Astrocyte (in vitro differentiated cells and primary cell): ENCODE data around the gene FRMPD2. TPM values are rescaled to one million over a fixed set of nuclear protein-coding genes. Genes with fewer than 3 reads are reported as not detected.

Source experiments
- DNase-seq: peaks from one replicate; pipeline ENCODE4 v3.0.0-alpha.2; 2010; ENCODE audit warnings: low read depth
- FAIRE-seq: peaks from 2 replicates; lab custom pipeline; 2011; peaks lifted over from hg19 to GRCh38; lab: Jason Lieb, UNC
- H2AFZ ChIP-seq: 2 replicates; pipeline ENCODE4 v1.6.0; 2012; ENCODE audit warnings: low read depth, low read length, inconsistent platforms
- H3K27ac ChIP-seq: 2 replicates; pipeline ENCODE4 v1.5.1; 2011; ENCODE audit warnings: low read depth, low read length, inconsistent platforms
- H3K27me3 ChIP-seq: 2 replicates; pipeline ENCODE4 v1.6.0; 2011; ENCODE audit warnings: low read length, inconsistent platforms; ENCODE audit not compliant: insufficient read depth
- H3K36me3 ChIP-seq: 2 replicates; pipeline ENCODE4 v1.5.1; 2011; ENCODE audit warnings: low read length, inconsistent platforms; ENCODE audit not compliant: insufficient read depth
- H3K4me1 ChIP-seq: 2 replicates; pipeline ENCODE4 v1.5.1; 2011; ENCODE audit warnings: low read length, inconsistent platforms; ENCODE audit not compliant: insufficient read depth
- H3K4me2 ChIP-seq: 2 replicates; pipeline ENCODE4 v1.6.0; 2012; ENCODE audit warnings: low read length, inconsistent platforms
- H3K4me3 ChIP-seq: 2 replicates; pipeline ENCODE4 v1.5.1; 2011; ENCODE audit warnings: low read depth, mild to moderate bottlenecking, low read length, inconsistent platforms; ENCODE audit not compliant: insufficient read depth
- H3K79me2 ChIP-seq: 2 replicates; pipeline ENCODE4 v1.6.0; 2012; ENCODE audit warnings: mild to moderate bottlenecking, low read length, inconsistent platforms; ENCODE audit not compliant: insufficient read depth
- H3K9ac ChIP-seq: 2 replicates; pipeline ENCODE4 v1.6.0; 2012; ENCODE audit warnings: mild to moderate bottlenecking, low read length, inconsistent platforms
- H3K9me3 ChIP-seq: 2 replicates; pipeline ENCODE4 v1.5.1; 2012; ENCODE audit warnings: low read depth, mild to moderate bottlenecking, low read length, inconsistent platforms; ENCODE audit not compliant: insufficient read depth
- H4K20me1 ChIP-seq: 2 replicates; pipeline ENCODE4 v1.6.0; 2012; ENCODE audit warnings: low read length, inconsistent platforms; ENCODE audit not compliant: insufficient read depth
- H3K27ac Mint-ChIP-seq: one replicate; pipeline ENCODE4 v1.8.0; 2021; ENCODE audit warnings: mild to moderate bottlenecking, mixed read lengths; ENCODE audit not compliant: unreplicated experiment
- H3K27me3 Mint-ChIP-seq: one replicate; pipeline ENCODE4 v1.8.0; 2021; ENCODE audit warnings: low read depth, mixed read lengths; ENCODE audit not compliant: unreplicated experiment
- H3K36me3 Mint-ChIP-seq: one replicate; pipeline ENCODE4 v1.8.0; 2021; ENCODE audit warnings: low read depth, mixed read lengths; ENCODE audit not compliant: unreplicated experiment
- H3K4me1 Mint-ChIP-seq: one replicate; pipeline ENCODE4 v1.8.0; 2021; ENCODE audit warnings: low read depth, mixed read lengths; ENCODE audit not compliant: unreplicated experiment
- H3K4me3 Mint-ChIP-seq: one replicate; pipeline ENCODE4 v1.8.0; 2021; ENCODE audit warnings: mild to moderate bottlenecking, moderate library complexity, mixed read lengths; ENCODE audit not compliant: unreplicated experiment
- H3K9me3 Mint-ChIP-seq: one replicate; pipeline ENCODE4 v1.8.0; 2021; ENCODE audit warnings: mild to moderate bottlenecking, mixed read lengths; ENCODE audit not compliant: unreplicated experiment
- CTCF ChIP-seq: IDR thresholded peaks from 2 replicates; pipeline ENCODE4 v1.5.1; 2011; ENCODE audit warnings: low read depth, mild to moderate bottlenecking, inconsistent platforms, low read length, moderate library complexity; ENCODE audit not compliant: insufficient read depth
- EZH2 ChIP-seq: IDR thresholded peaks from 2 replicates; pipeline ENCODE4 v1.6.1; 2012; ENCODE audit warnings: mild to moderate bottlenecking, low read length, inconsistent platforms; ENCODE audit not compliant: insufficient read depth
- total RNA-seq: library from RNA; stranded (reverse); gene quantifications from 2 replicates; pipeline ENCODE4 v1.2.1, GENCODE V29; 2021

FRMPD2 gene
- total RNA-seq, 1 donor from 2014 or later = 0.39 TPM

- H4K20me1 ChIP-seq = no peaks in the 10 kb centered on the region
- TF ChIP-seq CTCF = no peak
- no peak for TF ChIP-seq EZH2
- DNase-seq (no peak), FAIRE-seq (no peak)
- Mint-ChIP-seq H3K27me3 (no peaks in the 10 kb centered on the region), H3K36me3 (no peaks in the 10 kb centered on the region), H3K4me1 (peaks cover 21% of the 10 kb centered on the region), H3K27ac (no peak overlapping the region), H3K9me3 (no peaks in the 10 kb centered on the region), H3K4me3 (no peak overlapping the region)
- H2AFZ ChIP-seq = no peak overlapping the region
- peaks cover 12% of the 10 kb centered on the region for H3K4me1 ChIP-seq
- H3K4me3 ChIP-seq = no peak overlapping the region
- H3K27ac ChIP-seq = no peak overlapping the region
- H3K4me2 ChIP-seq = no peak overlapping the region
- H3K9ac ChIP-seq = no peak overlapping the region
- no peaks in the 10 kb centered on the region for H3K9me3 ChIP-seq
- H3K36me3 ChIP-seq = no peaks in the 10 kb centered on the region
- no peaks in the 10 kb centered on the region for H3K27me3 ChIP-seq
- H3K79me2 ChIP-seq = no peaks in the 10 kb centered on the region
Observed at GRCh38 chr10:48258105-48258504, 16.4 kb downstream of the FRMPD2 start.

DNA sequence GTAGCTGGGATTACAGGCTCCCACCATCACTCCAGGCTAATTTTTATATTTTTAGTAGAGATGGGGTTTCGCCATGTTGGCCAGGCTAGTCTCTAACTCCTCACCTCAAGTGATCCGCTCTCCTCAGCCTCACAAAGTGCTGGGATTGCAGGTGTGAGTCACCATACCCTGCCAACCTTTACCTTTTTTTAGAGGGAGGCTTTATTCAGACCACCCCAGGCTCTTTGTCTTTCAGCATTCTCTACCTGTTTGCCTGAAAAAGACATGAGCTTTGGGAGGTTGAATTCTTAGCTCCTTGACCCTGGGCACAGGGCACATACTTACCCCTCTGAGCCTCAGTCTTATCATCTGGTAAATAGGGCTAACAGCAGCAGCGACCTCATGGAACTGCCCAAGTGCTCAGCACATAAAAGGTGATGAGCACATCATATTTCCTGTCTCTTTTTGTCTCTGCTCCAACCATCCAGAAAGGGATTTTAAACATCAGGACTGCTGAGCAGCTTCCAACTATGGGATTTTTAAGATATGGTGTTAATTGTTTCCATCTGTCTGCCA is 17.0 kb downstream of the FRMPD2 start:
- H3K36me3 ChIP-seq = no peaks in the 10 kb centered on the region
- H3K4me2 ChIP-seq = no peak overlapping the region
- H3K27ac Mint-ChIP-seq = no peak overlapping the region
- FAIRE-seq (no peak), DNase-seq (no peak)
- H3K36me3 Mint-ChIP-seq = no peaks in the 10 kb centered on the region
- peaks cover 12% of the 10 kb centered on the region for H3K4me1 ChIP-seq
- H3K4me1 Mint-ChIP-seq = peaks cover 27% of the 10 kb centered on the region
- no peak overlapping the region for H3K9ac ChIP-seq
- H3K27me3 ChIP-seq = no peaks in the 10 kb centered on the region
- H3K9me3 Mint-ChIP-seq = no peaks in the 10 kb centered on the region
- no peak for TF ChIP-seq EZH2
- no peak for TF ChIP-seq CTCF
- H3K27ac ChIP-seq = no peak overlapping the region
- H3K9me3 ChIP-seq = no peaks in the 10 kb centered on the region
- no peak overlapping the region for H3K4me3 ChIP-seq
- H4K20me1 ChIP-seq = no peaks in the 10 kb centered on the region
- H3K4me3 Mint-ChIP-seq = no peak overlapping the region
- H3K27me3 Mint-ChIP-seq = no peaks in the 10 kb centered on the region
- no peaks in the 10 kb centered on the region for H3K79me2 ChIP-seq
- H2AFZ ChIP-seq = no peak overlapping the region

GRCh38 chr10:48255722-48256121 is 18.8 kb downstream of the FRMPD2 start:
- H3K9me3 ChIP-seq = no peaks in the 10 kb centered on the region
- peaks cover 40% of the 10 kb centered on the region for H3K4me1 Mint-ChIP-seq
- no peak overlapping the region for H3K4me3 ChIP-seq
- H3K9me3 Mint-ChIP-seq = no peaks in the 10 kb centered on the region
- no peaks in the 10 kb centered on the region for H3K79me2 ChIP-seq
- no peaks in the 10 kb centered on the region for H3K27me3 ChIP-seq
- no peak overlapping the region for H3K27ac Mint-ChIP-seq
- no peak for FAIRE-seq
- TF ChIP-seq EZH2 = no peak
- TF ChIP-seq CTCF = no peak
- no peak overlapping the region for H2AFZ ChIP-seq
- H3K27ac ChIP-seq = no peak overlapping the region
- no peaks in the 10 kb centered on the region for H3K36me3 Mint-ChIP-seq
- H3K27me3 Mint-ChIP-seq = no peaks in the 10 kb centered on the region
- no peak overlapping the region for H3K4me2 ChIP-seq
- no peak overlapping the region for H3K9ac ChIP-seq
- no peaks in the 10 kb centered on the region for H4K20me1 ChIP-seq
- peaks cover 12% of the 10 kb centered on the region for H3K4me1 ChIP-seq
- H3K4me3 Mint-ChIP-seq = no peak overlapping the region
- no peaks in the 10 kb centered on the region for H3K36me3 ChIP-seq
- no peak for DNase-seq
